Medulla oblongata (tissue), 1 donor: Measurements from ENCODE around the gene FBXO15.
A peak's percentile ranks its signal among the peaks of the same experiment; 100 is the strongest.

ENCODE experiments used
- DNase-seq: peaks from one replicate; pipeline ENCODE4 v3.0.0-alpha.2; 2015; ENCODE audit errors: extremely low spot score

FBXO15 gene

GRCh38 chr18:74113711-74114110, 33.9 kb downstream of the FBXO15 start:
- no peak for DNase-seq

GRCh38 chr18:74110976-74111375, 36.7 kb downstream of the FBXO15 start:
- DNase-seq = no peak

- no peak for DNase-seq
These were observed 37.5 kb downstream of the FBXO15 start for GRCh38 chr18:74110149-74110548.

GRCh38 chr18:74108460-74108859, 39.2 kb downstream of the FBXO15 start:
- no peak for DNase-seq

- DNase-seq = no peak
These were observed 49.8 kb downstream of the FBXO15 start for GRCh38 chr18:74097803-74098202.

GRCh38 chr18:74092922-74093321, 54.7 kb downstream of the FBXO15 start:
- no peak for DNase-seq

GRCh38 chr18:74084184-74084855, 63.3 kb downstream of the FBXO15 start:
- DNase-seq = no peak

GRCh38 chr18:74083557-74083952, 64.1 kb downstream of the FBXO15 start:
- no peak for DNase-seq

- peak; percentile 33 for DNase-seq
These were observed 64.7 kb downstream of the FBXO15 start for GRCh38 chr18:74082742-74083556.

- peak; percentile 86 for DNase-seq
These were observed 65.5 kb downstream of the FBXO15 start for GRCh38 chr18:74081966-74082741.

GRCh38 chr18:74078257-74078656, 69.4 kb downstream of the FBXO15 start:
- DNase-seq = no peak

GRCh38 chr18:74074668-74075564, 72.7 kb downstream of the FBXO15 start:
- DNase-seq = no peak

GRCh38 chr18:74073957-74074667, 73.5 kb downstream of the FBXO15 start:
- no peak for DNase-seq

- no peak for DNase-seq
These were observed 78.2 kb downstream of the FBXO15 start for GRCh38 chr18:74069178-74070050.

- no peak for DNase-seq
These were observed 79.3 kb downstream of the FBXO15 start for GRCh38 chr18:74068296-74068695.

GRCh38 chr18:74066018-74066417, 81.6 kb downstream of the FBXO15 start:
- DNase-seq = no peak

- no peak for DNase-seq
These were observed 82.3 kb downstream of the FBXO15 start for GRCh38 chr18:74065366-74065765.

- no peak for DNase-seq
These were observed 83.1 kb downstream of the FBXO15 start for GRCh38 chr18:74064510-74064909.

- DNase-seq = no peak
These were observed 84.1 kb downstream of the FBXO15 start for GRCh38 chr18:74063557-74063956.

GRCh38 chr18:74063023-74063422, 84.6 kb downstream of the FBXO15 start:
- DNase-seq = no peak
